ENCODE results near the gene CYP2E1.

CYP2E1 gene

GRCh38 chr10:133527771-133528271 is 658 bp downstream of the CYP2E1 start:
- Histone ChIP-seq H3K9ac (no peak overlapping the region), H3K27me3 (0 out of 22 replicates have a peak, but pooled peaks cover 0 to 6% (median 0%) of the 10 kb centered on the region in 11 experiments), H3K27ac (no peak overlapping the region), H4K20me1 (no peaks in the 10 kb centered on the region), H3K9me3 (replicated peaks in 1 of 11) (peaks cover 14 to 23% (median 16%) of the 10 kb centered on the region in 11 experiments), H3K4me1 (peaks cover 27 to 48% (median 35%) of the 10 kb centered on the region in 10 experiments), H3K36me3 (no peaks in the 10 kb centered on the region; a peak in 1 of 22 replicates), H3K4me2 (peak overlapping the region in 4 of 11 experiments; percentile 90 to 95 (median 93); a peak in 7 of 22 replicates), H3K4me3 (no peak overlapping the region)
- no peak for TF ChIP-seq Cebpa-rat (IDR thresholded peaks at IDR 0.05)

- peaks cover 27 to 48% (median 35%) of the 10 kb centered on the region in 10 experiments for H3K4me1 ChIP-seq
- H3K4me3 ChIP-seq = peak overlapping the region in 8 of 10 experiments; percentile 48 to 64 (median 52); a peak in 14 of 20 replicates
- peak overlapping the region in 6 of 11 experiments; percentile 45 to 71 (median 56); a peak in 8 of 22 replicates for H3K9ac ChIP-seq
- H3K9me3 ChIP-seq (replicated peaks in 1 of 11) = peaks cover 9 to 18% (median 11%) of the 10 kb centered on the region in 11 experiments
- TF ChIP-seq Cebpa-rat (IDR thresholded peaks at IDR 0.05) = no peak
- H3K36me3 ChIP-seq = no peaks in the 10 kb centered on the region; a peak in 1 of 22 replicates
- H3K4me2 ChIP-seq = peak overlapping the region; percentile 90 to 100 (median 95)
- H3K27me3 ChIP-seq = 0 out of 22 replicates have a peak, but pooled peaks cover 0 to 6% (median 0%) of the 10 kb centered on the region in 11 experiments
- H4K20me1 ChIP-seq = no peaks in the 10 kb centered on the region
- peak overlapping the region in 7 of 11 experiments; percentile 31 to 69 (median 64); a peak in 11 of 22 replicates for H3K27ac ChIP-seq
Measured at GRCh38 chr10:133528296-133528844, 1.2 kb downstream of the CYP2E1 start.

GRCh38 chr10:133528845-133529575 is 1.8 kb downstream of the CYP2E1 start:
- H3K9ac ChIP-seq = peak overlapping the region; percentile 22 to 71 (median 54); a peak in 20 of 22 replicates
- H3K4me1 ChIP-seq = peaks cover 27 to 48% (median 35%) of the 10 kb centered on the region in 10 experiments
- H3K9me3 ChIP-seq (replicated peaks in 1 of 11) = peaks cover 2 to 11% (median 5%) of the 10 kb centered on the region in 11 experiments; a peak in 21 of 22 replicates
- H3K4me2 ChIP-seq = peak overlapping the region; percentile 90 to 100 (median 95)
- TF ChIP-seq Cebpa-rat (IDR thresholded peaks at IDR 0.05) = no peak
- peak overlapping the region in 9 of 11 experiments; percentile 31 to 69 (median 62); a peak in 17 of 22 replicates for H3K27ac ChIP-seq
- H4K20me1 ChIP-seq = no peaks in the 10 kb centered on the region
- no peaks in the 10 kb centered on the region for H3K36me3 ChIP-seq
- 0 out of 22 replicates have a peak, but pooled peaks cover 0 to 6% (median 0%) of the 10 kb centered on the region in 11 experiments for H3K27me3 ChIP-seq
- H3K4me3 ChIP-seq = peak overlapping the region; percentile 39 to 64 (median 51)

- Histone ChIP-seq H3K9me3 (replicated peaks in 1 of 11) (peaks cover 0 to 6% (median 0%) of the 10 kb centered on the region in 11 experiments; a peak in 4 of 22 replicates), H3K9ac (peak overlapping the region; percentile 22 to 71 (median 54); a peak in 20 of 22 replicates), H3K4me2 (peak overlapping the region; percentile 90 to 100 (median 95)), H4K20me1 (no peaks in the 10 kb centered on the region), H3K27me3 (0 out of 22 replicates have a peak, but pooled peaks cover 0 to 6% (median 0%) of the 10 kb centered on the region in 11 experiments), H3K4me3 (peak overlapping the region; percentile 39 to 64 (median 51)), H3K27ac (peak overlapping the region in 9 of 11 experiments; percentile 31 to 69 (median 62); a peak in 18 of 22 replicates), H3K4me1 (peaks cover 27 to 48% (median 35%) of the 10 kb centered on the region in 10 experiments), H3K36me3 (no peaks in the 10 kb centered on the region)
- no peak for TF ChIP-seq Cebpa-rat (IDR thresholded peaks at IDR 0.05)
Measured at GRCh38 chr10:133529576-133529946, 2.4 kb downstream of the CYP2E1 start.

- Histone ChIP-seq H3K27ac (peak overlapping the region in 7 of 11 experiments; percentile 37 to 69 (median 62); a peak in 10 of 22 replicates), H3K4me3 (peak overlapping the region; percentile 39 to 64 (median 51); a peak in 15 of 20 replicates), H3K4me2 (peak overlapping the region; percentile 90 to 100 (median 95)), H3K27me3 (0 out of 22 replicates have a peak, but pooled peaks cover 0 to 6% (median 0%) of the 10 kb centered on the region in 11 experiments), H3K9me3 (replicated peaks in 1 of 11) (peaks cover 0 to 6% (median 0%) of the 10 kb centered on the region in 11 experiments; a peak in 2 of 22 replicates), H3K9ac (peak overlapping the region in 7 of 11 experiments; percentile 26 to 71 (median 62); a peak in 9 of 22 replicates), H4K20me1 (no peaks in the 10 kb centered on the region), H3K4me1 (peaks cover 27 to 48% (median 35%) of the 10 kb centered on the region in 10 experiments), H3K36me3 (no peaks in the 10 kb centered on the region)
- TF ChIP-seq Cebpa-rat (IDR thresholded peaks at IDR 0.05) = no peak
Measured at GRCh38 chr10:133530506-133530905, 3.3 kb downstream of the CYP2E1 start.

GRCh38 chr10:133532871-133533270 is 5.7 kb downstream of the CYP2E1 start:
- H3K36me3 ChIP-seq = no peaks in the 10 kb centered on the region
- TF ChIP-seq Cebpa-rat (IDR thresholded peaks at IDR 0.05) = no peak
- no peak overlapping the region for H3K4me2 ChIP-seq
- no peaks in the 10 kb centered on the region for H4K20me1 ChIP-seq
- H3K27ac ChIP-seq = no peak overlapping the region
- H3K9me3 ChIP-seq (replicated peaks in 1 of 11) = peaks cover 0 to 8% (median 0%) of the 10 kb centered on the region in 11 experiments; a peak in 3 of 22 replicates
- no peak overlapping the region for H3K9ac ChIP-seq
- 0 out of 22 replicates have a peak, but pooled peaks cover 0 to 6% (median 0%) of the 10 kb centered on the region in 11 experiments for H3K27me3 ChIP-seq
- H3K4me1 ChIP-seq = peaks cover 27 to 40% (median 35%) of the 10 kb centered on the region in 10 experiments
- H3K4me3 ChIP-seq = no peak overlapping the region

GRCh38 chr10:133534417-133534816 is 7.3 kb downstream of the CYP2E1 start:
- no peak overlapping the region for H3K4me2 ChIP-seq
- H3K36me3 ChIP-seq = no peaks in the 10 kb centered on the region
- no peak overlapping the region for H3K27ac ChIP-seq
- TF ChIP-seq Cebpa-rat (IDR thresholded peaks at IDR 0.05) = no peak
- H3K27me3 ChIP-seq = no peaks in the 10 kb centered on the region
- H3K4me1 ChIP-seq = peaks cover 18 to 26% (median 22%) of the 10 kb centered on the region in 10 experiments
- no peak overlapping the region for H3K9ac ChIP-seq
- H4K20me1 ChIP-seq = no peaks in the 10 kb centered on the region
- peaks cover 0 to 4% (median 0%) of the 10 kb centered on the region in 11 experiments; a peak in 1 of 22 replicates for H3K9me3 ChIP-seq (replicated peaks in 1 of 11)
- H3K4me3 ChIP-seq = no peak overlapping the region

GRCh38 chr10:133536198-133536597 is 9.0 kb downstream of the CYP2E1 start:
- no peaks in the 10 kb centered on the region for H4K20me1 ChIP-seq

More at GRCh38 chr10:133536198-133536597, 9.0 kb downstream of the CYP2E1 start:
- no peaks in the 10 kb centered on the region for H3K36me3 ChIP-seq
- no peaks in the 10 kb centered on the region for H3K27me3 ChIP-seq
- peaks cover under 1 to 8% (median 5%) of the 10 kb centered on the region in 10 experiments; a peak in 17 of 20 replicates for H3K4me1 ChIP-seq
- H3K4me2 ChIP-seq = no peak overlapping the region
- TF ChIP-seq Cebpa-rat (IDR thresholded peaks at IDR 0.05) = no peak
- no peak overlapping the region for H3K4me3 ChIP-seq
- H3K9ac ChIP-seq = no peak overlapping the region
- peaks cover 0 to 4% (median 0%) of the 10 kb centered on the region in 11 experiments; a peak in 1 of 22 replicates for H3K9me3 ChIP-seq (replicated peaks in 1 of 11)
- H3K27ac ChIP-seq = no peak overlapping the region

Data from BLaER1 treated with 17β-estradiol and CSF1 and Interleukin-3, amounts not matched to agents 10 nM and 100 nM (cell line).